ENCODE results near the gene PPIP5K1. TPM values are rescaled to one million over a fixed set of nuclear protein-coding genes. Genes with fewer than 3 reads are reported as not detected.

The PPIP5K1 gene
- total and polyA plus RNA-seq, 3 experiments from 2014 or later: 7.1 to 35.6 (median 26.9) TPM

GRCh38 chr15:43511012-43511885 is 78.8 kb downstream of the PPIP5K1 start:
- Histone ChIP-seq H3K36me3 (ENCODE audit: insufficient read depth, low read length) (no peaks in the 10 kb centered on the region), H3K4me1 (ENCODE audit: insufficient read depth, low read length) (peaks cover 21% of the 10 kb centered on the region), H3K27ac (ENCODE audit: low read depth, low read length) (peak overlapping the region; percentile 80), H3K4me3 (ENCODE audit: low read length) (peak overlapping the region; percentile 89), H3K9me3 (ENCODE audit: low read length) (no peaks in the 10 kb centered on the region), H3K27me3 (ENCODE audit: insufficient read depth, low read length, poor library complexity, severe bottlenecking) (no peaks in the 10 kb centered on the region)
- ChIA-PET CTCF (interaction anchor here (0.9 to 2.9 kb wide), 9 partner anchors 15 to 265 kb away, joined by 3 to 20 read pairs (median 4); partner anchors contain the start of genes ELL3, TP53BP1, TUBGCP4 and ZSCAN29), POLR2A (interaction anchor here (0.5 to 2.5 kb wide), 5 partner anchors 18 to 1000 kb away, joined by 3 to 27 read pairs (median 5); partner anchors contain the start of genes GOLM2, PDIA3 and TP53BP1)
- H3K27ac Mint-ChIP-seq: peak overlapping the region; percentile 89 to 100 (median 95)
- peak overlapping the region; percentile 91 to 98 (median 94) for H3K4me3 Mint-ChIP-seq
- H3K9me3 Mint-ChIP-seq: no peaks in the 10 kb centered on the region
- peaks cover 0 to 5% (median 0%) of the 10 kb centered on the region in 3 donors for H3K36me3 Mint-ChIP-seq
- peaks cover 22 to 50% (median 41%) of the 10 kb centered on the region in 3 donors for H3K4me1 Mint-ChIP-seq
- DNase-seq: peak in 2 of 5 donors; percentile 11 to 18
- peaks cover 7 to 8% of the 10 kb centered on the region in 2 donors for H3K27me3 Mint-ChIP-seq

- Mint-ChIP-seq H3K27me3 (peaks cover 0 to 2% of the 10 kb centered on the region in 2 donors), H3K9me3 (no peaks in the 10 kb centered on the region), H3K36me3 (peaks cover 0 to 5% (median 0%) of the 10 kb centered on the region in 3 donors), H3K4me3 (peak overlapping the region; percentile 91 to 98 (median 94)), H3K27ac (peak overlapping the region; percentile 82 to 100 (median 98)), H3K4me1 (peaks cover 22 to 43% (median 41%) of the 10 kb centered on the region in 3 donors)
- Histone ChIP-seq H3K4me3 (ENCODE audit: low read length) (peak overlapping the region; percentile 89), H3K27me3 (ENCODE audit: insufficient read depth, low read length, poor library complexity, severe bottlenecking) (no peaks in the 10 kb centered on the region), H3K9me3 (ENCODE audit: low read length) (no peaks in the 10 kb centered on the region), H3K36me3 (ENCODE audit: insufficient read depth, low read length) (no peaks in the 10 kb centered on the region), H3K27ac (ENCODE audit: low read depth, low read length) (peak overlapping the region; percentile 80), H3K4me1 (ENCODE audit: insufficient read depth, low read length) (peaks cover 21% of the 10 kb centered on the region)
- CTCF ChIA-PET: interaction anchor here (0.9 to 2.9 kb wide), 10 partner anchors 14 to 266 kb away, joined by 3 to 20 read pairs (median 4); partner anchors contain the start of genes ELL3, TP53BP1, TUBGCP4 and ZSCAN29
- peak; percentile 95 to 99 (median 97) for DNase-seq
- POLR2A ChIA-PET: interaction anchor here (1.2 to 2.5 kb wide), 3 partner anchors 17 to 778 kb away, joined by 5 to 27 read pairs (median 6); partner anchors contain the start of genes GOLM2, PDIA3 and TP53BP1
Observed at GRCh38 chr15:43510200-43511011, 79.6 kb downstream of the PPIP5K1 start.

GRCh38 chr15:43509660-43510199 is 80.3 kb downstream of the PPIP5K1 start:
- Histone ChIP-seq H3K27ac (ENCODE audit: low read depth, low read length) (peak overlapping the region; percentile 80), H3K4me3 (ENCODE audit: low read length) (peak overlapping the region; percentile 89), H3K9me3 (ENCODE audit: low read length) (no peaks in the 10 kb centered on the region), H3K4me1 (ENCODE audit: insufficient read depth, low read length) (peaks cover 21% of the 10 kb centered on the region), H3K27me3 (ENCODE audit: insufficient read depth, low read length, poor library complexity, severe bottlenecking) (no peaks in the 10 kb centered on the region), H3K36me3 (ENCODE audit: insufficient read depth, low read length) (no peaks in the 10 kb centered on the region)
- CTCF ChIA-PET: interaction anchor here (1.0 to 2.9 kb wide), 4 partner anchors 16 to 267 kb away, joined by 3 to 20 read pairs (median 6); partner anchors contain the start of genes ELL3 and TP53BP1
- POLR2A ChIA-PET: interaction anchor here (1.2 to 2.5 kb wide), 2 partner anchors 16 to 779 kb away, joined by 5 to 27 read pairs; partner anchors contain the start of genes GOLM2 and TP53BP1
- Mint-ChIP-seq H3K27me3 (peaks cover 0 to 2% of the 10 kb centered on the region in 2 donors), H3K4me3 (peak overlapping the region; percentile 91 to 98 (median 94)), H3K4me1 (peaks cover 22 to 43% (median 41%) of the 10 kb centered on the region in 3 donors), H3K27ac (peak overlapping the region in 7 of 8 donors; percentile 93 to 100 (median 98)), H3K9me3 (no peaks in the 10 kb centered on the region), H3K36me3 (peaks cover 0 to 5% (median 0%) of the 10 kb centered on the region in 3 donors)
- DNase-seq: no peak

GRCh38 chr15:43508991-43509659 is 80.9 kb downstream of the PPIP5K1 start:
- Mint-ChIP-seq H3K27ac (peak overlapping the region in 5 of 8 donors; percentile 47 to 99 (median 98)), H3K4me3 (peak overlapping the region; percentile 82 to 98 (median 94))
- DNase-seq: no peak

GRCh38 chr15:43508421-43508820 is 81.6 kb downstream of the PPIP5K1 start:
- H3K4me1 ChIP-seq (ENCODE audit: insufficient read depth, low read length): peaks cover 16% of the 10 kb centered on the region
- peaks cover 0 to 2% of the 10 kb centered on the region in 2 donors for H3K27me3 Mint-ChIP-seq
- no peaks in the 10 kb centered on the region for H3K27me3 ChIP-seq (ENCODE audit: insufficient read depth, low read length, poor library complexity, severe bottlenecking)
- peaks cover 18 to 30% (median 30%) of the 10 kb centered on the region in 3 donors for H3K4me1 Mint-ChIP-seq
- no peaks in the 10 kb centered on the region for H3K36me3 ChIP-seq (ENCODE audit: insufficient read depth, low read length)
- CTCF ChIA-PET: no interaction called here
- H3K27ac Mint-ChIP-seq: peak overlapping the region in 3 of 8 donors; percentile 23 to 81 (median 47)
- DNase-seq: no peak
- no peak overlapping the region for H3K27ac ChIP-seq (ENCODE audit: low read depth, low read length)
- H3K9me3 ChIP-seq (ENCODE audit: low read length): no peaks in the 10 kb centered on the region
- no peaks in the 10 kb centered on the region for H3K9me3 Mint-ChIP-seq
- H3K36me3 Mint-ChIP-seq: peaks cover 0 to 5% (median 0%) of the 10 kb centered on the region in 3 donors
- POLR2A ChIA-PET: no interaction called here
- peak overlapping the region in 3 of 7 donors; percentile 12 to 38 (median 31) for H3K4me3 Mint-ChIP-seq
- no peak overlapping the region for H3K4me3 ChIP-seq (ENCODE audit: low read length)

More at GRCh38 chr15:43508991-43509659, 80.9 kb downstream of the PPIP5K1 start:
- Mint-ChIP-seq H3K36me3 (peaks cover 0 to 5% (median 0%) of the 10 kb centered on the region in 3 donors), H3K27me3 (peaks cover 0 to 2% of the 10 kb centered on the region in 2 donors), H3K9me3 (no peaks in the 10 kb centered on the region), H3K4me1 (peaks cover 21 to 37% (median 36%) of the 10 kb centered on the region in 3 donors)
- H3K36me3 ChIP-seq (ENCODE audit: insufficient read depth, low read length): no peaks in the 10 kb centered on the region
- H3K27ac ChIP-seq (ENCODE audit: low read depth, low read length): peak overlapping the region; percentile 80
- H3K4me3 ChIP-seq (ENCODE audit: low read length): no peak overlapping the region
- no peaks in the 10 kb centered on the region for H3K9me3 ChIP-seq (ENCODE audit: low read length)
- ChIA-PET POLR2A (no interaction called here), CTCF (no interaction called here)
- H3K4me1 ChIP-seq (ENCODE audit: insufficient read depth, low read length): peaks cover 18% of the 10 kb centered on the region
- no peaks in the 10 kb centered on the region for H3K27me3 ChIP-seq (ENCODE audit: insufficient read depth, low read length, poor library complexity, severe bottlenecking)

- peak overlapping the region in 2 of 8 donors; percentile 7 to 38 for H3K27ac Mint-ChIP-seq
- ChIA-PET POLR2A (no interaction called here), CTCF (interaction anchor here (0.7 to 1.2 kb wide), 2 partner anchors 10 to 22 kb away, joined by 3 to 4 read pairs; no protein-coding TSS in a partner anchor)
- no peak overlapping the region for H3K27ac ChIP-seq (ENCODE audit: low read depth, low read length)
- H3K36me3 ChIP-seq (ENCODE audit: insufficient read depth, low read length): no peaks in the 10 kb centered on the region
- no peaks in the 10 kb centered on the region for H3K9me3 ChIP-seq (ENCODE audit: low read length)
- H3K4me3 Mint-ChIP-seq: no peak overlapping the region
- H3K4me3 ChIP-seq (ENCODE audit: low read length): no peak overlapping the region
- DNase-seq: no peak
- no peaks in the 10 kb centered on the region for H3K27me3 ChIP-seq (ENCODE audit: insufficient read depth, low read length, poor library complexity, severe bottlenecking)
- no peaks in the 10 kb centered on the region for H3K9me3 Mint-ChIP-seq
- H3K27me3 Mint-ChIP-seq: no peaks in the 10 kb centered on the region
- H3K4me1 Mint-ChIP-seq: peaks cover 9 to 17% (median 16%) of the 10 kb centered on the region in 3 donors
- H3K4me1 ChIP-seq (ENCODE audit: insufficient read depth, low read length): peaks cover 10% of the 10 kb centered on the region
- H3K36me3 Mint-ChIP-seq: peaks cover 0 to 5% (median 3%) of the 10 kb centered on the region in 3 donors
Observed at GRCh38 chr15:43505738-43506137, 84.3 kb downstream of the PPIP5K1 start.

All from CD8-positive, alpha-beta memory T cell (primary cell).